Stimulated activated CD8-positive, alpha-beta memory T cell treated with anti-CD3 and anti-CD28 coated beads, Interleukin-4, amount 100 ng/mL, for 48 hours (primary cell): ENCODE results near the gene DDI1.

Experiments used
- DNase-seq: peaks from one replicate; pipeline ENCODE4 v3.0.0-alpha.2; 2020

Gene DDI1

GRCh38 chr11:104036588-104036987 lies at the start of gene DDI1:
TSS of gene DDI1 (plus strand) at chr11:104036640. CDS start at chr11:104036823, 183 bp downstream.
- DNase-seq: no peak

GRCh38 chr11:103987629-103988594 lies 48.5 kb upstream of the DDI1 start:
- DNase-seq: no peak

GRCh38 chr11:103988595-103988969 lies 47.9 kb upstream of the DDI1 start:
- DNase-seq: no peak

GRCh38 chr11:103993507-103993906 lies 42.9 kb upstream of the DDI1 start:
- DNase-seq: no peak

- no peak for DNase-seq
Measured at GRCh38 chr11:103994094-103994493, 42.3 kb upstream of the DDI1 start.

- DNase-seq: no peak
Measured at GRCh38 chr11:103994518-103994917, 41.9 kb upstream of the DDI1 start.

GRCh38 chr11:103995896-103996295 lies 40.5 kb upstream of the DDI1 start:
- DNase-seq: no peak

- DNase-seq: no peak
Measured at GRCh38 chr11:103997082-103997481, 39.4 kb upstream of the DDI1 start.

- no peak for DNase-seq
Measured at GRCh38 chr11:103998826-103999508, 37.5 kb upstream of the DDI1 start.

GRCh38 chr11:104000798-104001197 lies 35.6 kb upstream of the DDI1 start:
- DNase-seq: no peak

GRCh38 chr11:104001561-104002056 lies 34.8 kb upstream of the DDI1 start:
- no peak for DNase-seq

- no peak for DNase-seq
Measured at GRCh38 chr11:104003491-104003890, 32.9 kb upstream of the DDI1 start.

- DNase-seq: no peak
Measured at GRCh38 chr11:104005234-104005855, 31.1 kb upstream of the DDI1 start.

GRCh38 chr11:104009744-104010143 lies 26.7 kb upstream of the DDI1 start:
- no peak for DNase-seq

- DNase-seq: no peak
Measured at GRCh38 chr11:104011044-104011443, 25.4 kb upstream of the DDI1 start.

GRCh38 chr11:104015649-104016415 lies 20.6 kb upstream of the DDI1 start:
- no peak for DNase-seq

GRCh38 chr11:104024572-104024971 lies 11.9 kb upstream of the DDI1 start:
- DNase-seq: no peak

GRCh38 chr11:104028476-104029263 lies 7.8 kb upstream of the DDI1 start:
- no peak for DNase-seq

- DNase-seq: no peak
Measured at GRCh38 chr11:104033134-104033533, 3.3 kb upstream of the DDI1 start.

GRCh38 chr11:104033561-104033960 lies 2.9 kb upstream of the DDI1 start:
- DNase-seq: no peak

- no peak for DNase-seq
Measured at GRCh38 chr11:104036995-104037394, 555 bp downstream of the DDI1 start.

GRCh38 chr11:104041792-104042191 lies 5.4 kb downstream of the DDI1 start:
- DNase-seq: no peak
